ENCODE measurements around the gene INPP5D. TPM values are rescaled to one million over a fixed set of nuclear protein-coding genes. Genes with fewer than 3 reads are reported as not detected.
"Not testable (repeated sequence)": the region's sequence is repeated elsewhere in the genome, so short reads cannot be mapped to it uniquely, and the experiment has no call there.

INPP5D gene
- total RNA-seq, 1 donor from 2014 or later, result 6.2 TPM

GRCh38 chr2:233032551-233033320, 27.4 kb upstream of the INPP5D start, which contains the start of gene NEU2:
NEU2 (plus strand) TSS chr2:233032672; CDS start chr2:233032672, 0 bp downstream.
- no peak for ATAC-seq

- no peak for ATAC-seq
Observed at GRCh38 chr2:233033672-233034071, 26.5 kb upstream of the INPP5D start.

DNA sequence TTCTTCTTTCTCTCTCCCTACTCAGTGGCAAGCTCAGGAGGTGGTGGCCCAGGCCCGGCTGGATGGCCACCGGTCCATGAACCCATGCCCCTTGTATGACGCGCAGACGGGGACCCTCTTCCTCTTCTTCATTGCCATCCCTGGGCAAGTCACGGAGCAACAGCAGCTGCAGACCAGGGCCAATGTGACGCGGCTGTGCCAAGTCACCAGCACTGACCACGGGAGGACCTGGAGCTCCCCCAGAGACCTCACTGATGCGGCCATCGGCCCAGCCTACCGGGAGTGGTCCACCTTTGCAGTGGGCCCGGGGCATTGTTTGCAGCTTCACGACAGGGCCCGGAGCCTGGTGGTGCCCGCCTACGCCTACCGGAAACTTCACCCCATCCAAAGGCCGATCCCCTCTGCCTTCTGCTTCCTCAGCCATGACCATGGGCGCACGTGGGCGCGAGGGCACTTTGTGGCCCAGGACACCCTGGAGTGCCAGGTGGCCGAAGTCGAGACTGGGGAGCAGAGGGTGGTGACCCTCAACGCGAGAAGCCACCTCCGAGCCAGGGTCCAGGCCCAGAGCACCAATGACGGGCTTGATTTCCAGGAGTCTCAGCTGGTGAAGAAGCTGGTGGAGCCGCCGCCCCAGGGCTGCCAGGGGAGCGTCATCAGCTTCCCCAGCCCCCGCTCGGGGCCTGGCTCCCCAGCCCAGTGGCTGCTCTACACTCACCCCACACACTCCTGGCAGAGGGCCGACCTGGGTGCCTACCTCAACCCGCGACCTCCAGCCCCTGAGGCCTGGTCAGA, 25.9 kb upstream of the INPP5D start:
- no peak for ATAC-seq

GRCh38 chr2:233035426-233036161, 24.5 kb upstream of the INPP5D start:
- no peak for ATAC-seq

GRCh38 chr2:233036162-233036838, 23.8 kb upstream of the INPP5D start:
- ATAC-seq, result no peak

DNA sequence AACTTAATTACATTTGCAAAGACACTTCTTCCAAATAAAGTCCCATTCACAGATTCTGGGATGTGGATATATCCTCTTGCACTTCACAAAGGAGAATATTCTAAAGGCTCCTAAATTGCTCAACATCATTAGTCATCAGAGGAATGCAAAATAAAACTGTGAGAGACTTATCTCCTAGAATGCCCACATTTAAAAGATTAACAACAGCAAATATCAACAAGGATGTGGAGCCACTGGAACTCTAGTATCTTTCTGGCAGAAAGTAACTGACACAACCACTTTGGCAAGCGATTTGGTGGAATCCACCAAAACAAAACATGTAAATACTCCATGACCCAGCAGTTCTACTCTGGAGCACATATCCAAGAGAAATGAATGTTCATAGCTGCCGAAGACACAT, 23.1 kb upstream of the INPP5D start:
- no peak for ATAC-seq

DNA sequence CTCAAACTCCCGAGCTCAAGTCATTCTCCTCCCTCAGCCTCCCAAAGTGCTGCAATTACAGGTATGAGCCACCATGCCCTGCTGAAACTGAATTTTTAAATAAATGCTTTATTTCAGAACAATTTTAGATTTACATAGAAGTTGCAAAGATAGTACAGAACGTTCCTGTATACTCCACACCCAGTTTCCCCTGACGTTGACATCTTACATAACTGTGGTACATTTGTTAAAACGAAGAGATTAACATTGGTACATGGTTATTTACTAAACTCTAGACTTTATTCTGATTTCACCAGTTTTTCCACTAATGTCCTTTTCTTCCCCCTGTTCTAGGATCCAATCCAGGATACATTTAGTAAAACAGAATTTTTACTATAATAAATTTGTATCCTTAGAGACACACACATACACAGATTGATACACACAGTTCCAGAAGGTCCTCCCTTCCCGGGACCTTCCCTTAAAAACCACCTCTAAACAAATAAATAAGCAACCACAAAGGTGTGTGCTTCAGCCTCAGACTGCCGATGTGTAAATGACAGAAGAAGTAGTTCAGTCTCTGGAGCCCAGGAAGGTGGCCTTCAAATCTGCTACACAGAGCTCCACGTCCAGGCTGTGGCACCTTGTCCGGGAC, 20.8 kb upstream of the INPP5D start:
- ATAC-seq, result no peak

DNA sequence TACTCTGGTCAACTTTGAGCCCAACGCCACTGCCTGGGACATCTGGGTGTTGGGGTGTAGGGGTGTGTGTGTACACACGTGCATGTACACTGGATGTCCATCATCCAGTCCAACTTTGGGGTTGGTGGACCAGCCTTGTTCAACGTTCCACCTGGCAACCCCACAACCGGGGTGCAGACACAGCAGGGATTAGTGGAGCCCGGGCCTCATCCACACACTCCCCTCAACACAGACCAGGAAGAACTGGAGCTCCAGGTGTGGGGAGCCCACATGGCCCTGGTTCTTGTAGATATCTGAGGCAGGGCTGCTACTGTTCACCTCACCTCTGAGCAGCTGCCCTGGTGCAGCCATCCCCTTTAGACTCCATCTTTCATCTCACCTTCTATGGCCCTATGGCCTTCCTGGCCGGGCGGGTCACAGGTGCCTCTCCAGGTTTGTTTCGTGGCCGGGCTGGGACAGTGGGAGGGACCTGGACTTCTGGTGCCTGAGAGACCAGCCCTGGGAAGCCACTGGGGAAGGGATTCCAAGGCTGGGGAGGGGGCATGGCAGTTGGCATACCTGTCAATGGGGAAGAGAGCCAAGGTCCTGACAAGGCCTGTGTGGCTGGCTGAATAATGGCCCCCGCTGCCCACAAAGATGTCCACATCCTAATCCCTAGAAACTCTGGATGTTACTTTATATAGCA, 20.2 kb upstream of the INPP5D start:
- ATAC-seq, result peak; percentile 31

DNA sequence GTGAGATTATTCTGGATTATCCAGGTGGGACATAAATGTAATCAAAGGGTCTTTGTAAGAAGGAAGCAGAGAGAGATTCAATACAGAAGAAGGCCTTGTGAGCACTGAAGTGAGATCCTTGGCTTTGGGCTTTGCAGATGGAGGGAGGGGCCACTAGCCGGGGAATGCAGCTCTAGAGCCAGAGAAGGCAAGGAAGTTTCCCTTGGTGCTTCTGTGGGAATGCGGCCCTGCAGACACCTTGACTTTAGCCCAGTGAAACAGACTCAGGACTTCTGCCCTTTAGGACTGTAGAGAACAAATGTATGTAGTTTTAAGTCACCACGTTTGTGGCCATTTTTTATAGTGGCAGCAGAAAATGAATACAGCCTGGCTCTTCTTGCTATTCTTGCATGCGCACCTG, 19.6 kb upstream of the INPP5D start:
- no peak for ATAC-seq

GRCh38 chr2:233041722-233042323, 18.3 kb upstream of the INPP5D start:
- no peak for ATAC-seq

- no peak for ATAC-seq
Observed at GRCh38 chr2:233042549-233042948, 17.6 kb upstream of the INPP5D start.

- no peak for ATAC-seq
Observed at GRCh38 chr2:233044974-233045605, 15.1 kb upstream of the INPP5D start.

- no peak for ATAC-seq
Observed at GRCh38 chr2:233047206-233047605, 12.9 kb upstream of the INPP5D start.

GRCh38 chr2:233047667-233048066, 12.5 kb upstream of the INPP5D start:
- no peak for ATAC-seq

DNA sequence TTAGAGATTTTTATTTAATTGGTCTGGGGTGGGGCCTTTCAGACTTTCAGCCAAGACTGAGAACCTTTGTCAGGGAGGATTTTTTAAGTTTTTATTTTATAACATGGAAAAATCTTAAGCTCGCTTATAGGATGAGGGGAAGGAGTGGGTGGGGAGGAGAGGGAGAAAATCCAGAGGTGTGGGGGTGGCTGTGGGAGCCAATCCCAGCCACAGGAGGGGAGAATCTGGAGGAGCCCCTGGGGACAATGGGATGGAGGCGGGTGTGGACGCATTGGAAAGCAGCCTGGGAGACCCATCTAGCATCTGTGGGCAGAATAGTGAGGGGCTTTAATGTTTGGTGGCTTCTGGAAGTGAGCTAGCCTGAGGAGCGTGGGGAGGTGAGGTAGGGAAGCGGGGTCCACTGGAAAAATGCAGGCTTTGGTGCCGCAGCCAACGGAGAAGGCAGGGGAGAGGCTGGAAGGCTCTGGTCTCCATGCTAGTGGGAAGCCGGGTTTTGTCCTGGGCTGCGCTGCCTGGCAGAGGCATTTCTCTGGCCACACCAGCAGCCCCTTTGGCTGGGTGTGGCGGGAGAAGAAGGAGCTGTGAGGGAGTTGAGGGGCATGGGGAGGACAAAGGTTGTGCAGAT, 11.5 kb upstream of the INPP5D start:
- ATAC-seq, result no peak

DNA sequence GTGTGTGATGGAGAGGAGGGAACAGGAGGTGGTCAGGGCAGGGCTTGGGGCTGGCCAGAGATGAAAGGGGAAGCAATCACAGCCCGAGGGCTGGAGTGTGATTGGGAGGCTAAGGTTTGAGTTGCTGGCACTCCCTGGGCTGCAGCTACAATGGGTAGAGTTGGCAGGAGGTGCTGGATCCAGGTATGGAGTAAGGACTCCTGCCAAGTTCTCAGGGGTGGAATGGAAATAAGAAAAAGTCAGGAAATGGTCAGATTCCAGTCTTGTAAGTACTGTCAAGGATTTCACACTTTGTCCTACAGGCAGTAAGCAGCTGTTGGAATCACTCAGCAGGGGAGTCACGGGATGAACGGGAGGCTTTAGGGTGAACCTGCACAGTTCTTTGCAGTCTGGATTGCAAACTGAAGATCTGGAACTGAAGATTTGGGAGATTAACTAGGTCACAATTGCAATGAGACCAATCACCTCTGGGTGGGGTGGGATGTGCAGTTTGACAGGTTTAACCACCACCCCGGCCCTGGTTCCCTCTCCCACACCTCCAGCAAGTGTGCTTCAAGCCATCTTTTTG, 10.9 kb upstream of the INPP5D start:
- peak; percentile 69 for ATAC-seq

GRCh38 chr2:233051241-233052149, 8.6 kb upstream of the INPP5D start:
- peak; percentile 84 for ATAC-seq

GRCh38 chr2:233052517-233052916, 7.6 kb upstream of the INPP5D start:
- ATAC-seq, result not testable (repeated sequence)
